ENCODE results near the gene IQCC.

The IQCC gene

DNA sequence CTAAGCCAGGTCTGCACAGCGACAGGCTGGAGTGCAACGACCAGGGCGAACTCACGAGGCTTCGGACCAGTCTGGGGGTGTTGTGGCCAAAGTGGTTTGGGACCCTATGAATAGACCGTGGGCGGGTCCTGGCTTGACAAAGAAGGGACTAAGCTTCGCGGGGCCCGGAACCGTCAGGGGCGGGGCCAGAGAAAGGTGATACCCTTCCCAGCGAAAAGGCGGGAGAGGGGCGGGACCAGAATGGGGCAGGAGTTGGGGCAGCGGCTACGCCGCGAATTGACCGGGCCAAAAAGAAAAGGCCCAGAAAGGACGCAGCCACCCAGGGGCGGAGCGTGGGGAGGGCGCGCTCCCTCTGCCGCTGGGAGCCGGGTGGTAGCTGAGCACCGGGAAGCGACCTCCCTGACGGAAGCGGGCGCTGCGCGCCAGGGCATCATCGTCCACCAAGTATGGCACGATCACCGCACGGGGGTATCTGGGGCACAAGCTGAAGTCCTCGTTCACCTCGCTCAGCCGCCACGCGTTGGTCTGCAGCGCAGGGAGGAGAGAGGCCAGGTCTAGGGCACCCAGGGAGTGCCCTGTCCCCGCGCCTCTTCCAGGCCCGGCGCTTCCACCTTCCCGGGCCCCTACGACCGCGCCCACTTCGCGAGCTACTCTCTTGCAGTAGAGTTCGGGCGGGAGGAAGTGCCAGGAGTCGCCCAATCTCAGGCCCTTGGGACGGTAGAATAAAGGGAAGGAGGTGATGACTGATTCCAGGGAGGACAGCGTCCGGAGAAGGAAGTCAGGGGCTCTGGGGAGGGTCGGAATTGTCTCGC is 34.9 kb downstream of the IQCC start:
- no peaks in the 10 kb centered on the region for H3K9me3 ChIP-seq (ENCODE audit: control insufficient read depth in 1 of 2, low read length in 2 of 2)
- H3K4me3 ChIP-seq (ENCODE audit: low read depth in 1 of 2, low read length in 2 of 2), result peak overlapping the region; percentile 71 to 86
- no peaks in the 10 kb centered on the region for H3K27me3 ChIP-seq (ENCODE audit: control insufficient read depth in 1 of 2, insufficient read depth in 2 of 2, low read length in 2 of 2)
- peaks cover 0 to 24% of the 10 kb centered on the region in 2 donors for H3K4me1 ChIP-seq (ENCODE audit: control insufficient read depth in 1 of 2, insufficient read depth in 2 of 2, low read length in 2 of 2)
- peak overlapping the region; percentile 59 to 64 for H3K9ac ChIP-seq (ENCODE audit: low read depth in 1 of 2, low read length in 2 of 2)
- H3K36me3 ChIP-seq (ENCODE audit: control insufficient read depth in 1 of 2, insufficient read depth in 2 of 2, low read length in 2 of 2), result no peaks in the 10 kb centered on the region
- H3K27ac ChIP-seq (ENCODE audit: low read depth, low read length), result peak overlapping the region; percentile 36

DNA sequence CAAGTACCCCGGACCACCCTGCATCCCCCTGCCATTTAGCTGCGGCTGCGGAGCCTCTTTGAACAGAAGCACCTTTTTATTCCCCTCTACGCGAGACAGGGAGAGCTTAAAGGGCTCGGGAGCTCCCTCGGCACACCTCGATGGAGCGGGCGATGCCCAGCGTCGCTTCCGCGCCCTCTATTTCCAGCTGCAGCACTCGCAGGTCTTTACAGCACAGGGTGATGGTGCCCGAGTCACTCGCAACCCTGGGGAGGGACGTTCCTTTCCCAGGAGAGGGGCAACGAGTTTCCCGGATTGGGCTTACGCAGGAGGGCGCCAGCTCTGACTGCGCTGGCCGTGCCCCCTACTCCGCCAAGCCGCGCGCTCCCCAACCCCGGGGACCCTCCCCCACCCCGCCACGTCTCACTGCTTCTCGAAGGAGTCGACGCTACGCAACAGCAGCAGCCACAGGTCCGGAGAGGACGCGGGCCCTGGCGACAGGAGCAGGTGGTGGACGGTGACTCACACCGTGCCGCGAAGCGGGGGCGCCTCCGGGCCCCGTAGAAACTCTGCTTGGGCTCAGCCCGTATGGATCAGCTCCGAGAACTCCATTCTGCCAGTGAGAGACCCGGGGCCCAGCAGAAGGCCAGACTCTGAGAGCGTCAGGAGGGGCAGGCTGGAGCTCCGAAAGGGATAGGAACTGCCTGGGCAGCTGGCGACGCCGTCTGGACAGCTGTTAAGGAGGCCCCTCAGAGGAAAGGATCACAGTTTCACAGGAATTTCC is 35.7 kb downstream of the IQCC start:
- no peaks in the 10 kb centered on the region for H3K27me3 ChIP-seq (ENCODE audit: control insufficient read depth in 1 of 2, insufficient read depth in 2 of 2, low read length in 2 of 2)
- H3K4me3 ChIP-seq (ENCODE audit: low read depth in 1 of 2, low read length in 2 of 2), result peak overlapping the region; percentile 71 to 86
- H3K9ac ChIP-seq (ENCODE audit: low read depth in 1 of 2, low read length in 2 of 2), result peak overlapping the region; percentile 59 to 64
- peaks cover 0 to 24% of the 10 kb centered on the region in 2 donors for H3K4me1 ChIP-seq (ENCODE audit: control insufficient read depth in 1 of 2, insufficient read depth in 2 of 2, low read length in 2 of 2)
- H3K27ac ChIP-seq (ENCODE audit: low read depth, low read length), result peak overlapping the region; percentile 36
- H3K9me3 ChIP-seq (ENCODE audit: control insufficient read depth in 1 of 2, low read length in 2 of 2), result no peaks in the 10 kb centered on the region
- H3K36me3 ChIP-seq (ENCODE audit: control insufficient read depth in 1 of 2, insufficient read depth in 2 of 2, low read length in 2 of 2), result no peaks in the 10 kb centered on the region

DNA sequence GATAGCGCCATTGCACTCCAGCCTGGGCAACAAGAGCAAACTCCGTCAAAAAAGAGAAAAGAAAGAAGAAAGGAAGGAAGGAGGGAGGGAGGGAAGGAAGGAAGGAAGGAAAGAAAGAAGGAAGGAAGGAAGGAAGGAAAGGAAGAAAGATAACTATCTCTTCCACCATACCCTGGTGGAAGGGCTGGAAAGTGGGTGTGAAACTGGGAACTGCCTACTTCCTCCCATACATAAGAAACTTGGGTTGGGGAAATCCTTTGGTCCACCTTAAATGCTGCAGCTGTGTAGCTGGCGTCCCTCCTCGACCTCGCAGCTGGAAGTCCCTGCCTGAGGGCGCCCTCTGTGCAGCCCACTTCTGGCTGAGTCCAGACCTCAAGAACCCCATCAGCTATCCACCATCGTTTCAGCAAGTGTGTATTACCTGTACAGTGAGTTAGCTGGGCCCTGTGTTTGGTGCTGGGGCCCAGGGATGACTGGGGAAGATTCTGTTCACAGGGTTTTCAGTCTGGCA is 36.9 kb downstream of the IQCC start:
- Histone ChIP-seq H3K36me3 (ENCODE audit: control insufficient read depth in 1 of 2, insufficient read depth in 2 of 2, low read length in 2 of 2) (no peaks in the 10 kb centered on the region), H3K9ac (ENCODE audit: low read depth in 1 of 2, low read length in 2 of 2) (no peak overlapping the region), H3K4me3 (ENCODE audit: low read depth in 1 of 2, low read length in 2 of 2) (no peak overlapping the region), H3K27ac (ENCODE audit: low read depth, low read length) (no peak overlapping the region), H3K9me3 (ENCODE audit: control insufficient read depth in 1 of 2, low read length in 2 of 2) (no peaks in the 10 kb centered on the region), H3K27me3 (ENCODE audit: control insufficient read depth in 1 of 2, insufficient read depth in 2 of 2, low read length in 2 of 2) (no peaks in the 10 kb centered on the region), H3K4me1 (ENCODE audit: control insufficient read depth in 1 of 2, insufficient read depth in 2 of 2, low read length in 2 of 2) (peaks cover 0 to 29% of the 10 kb centered on the region in 2 donors)

DNA sequence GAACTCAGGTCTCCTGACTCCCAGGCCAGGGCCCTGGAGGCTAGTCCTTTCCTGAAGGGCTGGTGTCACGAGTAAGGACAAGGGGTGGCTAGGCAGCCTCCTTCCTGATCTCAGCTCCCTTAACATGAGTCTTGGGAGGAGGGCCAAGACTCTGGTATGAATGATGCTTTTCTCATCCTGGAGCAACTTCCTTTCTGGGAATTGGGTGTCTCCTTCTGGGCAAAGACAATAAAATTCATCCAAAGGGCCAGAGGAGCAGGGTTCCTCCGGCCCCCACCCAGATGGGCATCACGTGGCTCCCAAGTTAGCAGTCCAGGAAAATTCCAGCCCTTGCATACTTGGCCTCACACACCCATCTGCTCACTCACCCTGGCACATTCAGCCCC is 41.4 kb downstream of the IQCC start, which contains the start of gene FAM167B:
FAM167B (plus strand) TSS at position 335 of the 386 bp plus-strand sequence. CDS start 200 bp downstream, outside the sequence.
- peaks cover 11 to 32% of the 10 kb centered on the region in 2 donors for H3K4me1 ChIP-seq (ENCODE audit: control insufficient read depth in 1 of 2, insufficient read depth in 2 of 2, low read length in 2 of 2)
- H3K27ac ChIP-seq (ENCODE audit: low read depth, low read length), result peak within 1 kb of the TSS; percentile 17
- H3K4me3 ChIP-seq (ENCODE audit: low read depth in 1 of 2, low read length in 2 of 2), result no peak within 1 kb of the TSS
- H3K36me3 ChIP-seq (ENCODE audit: control insufficient read depth in 1 of 2, insufficient read depth in 2 of 2, low read length in 2 of 2), result no peaks in the 10 kb centered on the region
- H3K9me3 ChIP-seq (ENCODE audit: control insufficient read depth in 1 of 2, low read length in 2 of 2), result no peaks in the 10 kb centered on the region
- H3K9ac ChIP-seq (ENCODE audit: low read depth in 1 of 2, low read length in 2 of 2), result no peak within 1 kb of the TSS
- H3K27me3 ChIP-seq (ENCODE audit: control insufficient read depth in 1 of 2, insufficient read depth in 2 of 2, low read length in 2 of 2), result no peaks in the 10 kb centered on the region

DNA sequence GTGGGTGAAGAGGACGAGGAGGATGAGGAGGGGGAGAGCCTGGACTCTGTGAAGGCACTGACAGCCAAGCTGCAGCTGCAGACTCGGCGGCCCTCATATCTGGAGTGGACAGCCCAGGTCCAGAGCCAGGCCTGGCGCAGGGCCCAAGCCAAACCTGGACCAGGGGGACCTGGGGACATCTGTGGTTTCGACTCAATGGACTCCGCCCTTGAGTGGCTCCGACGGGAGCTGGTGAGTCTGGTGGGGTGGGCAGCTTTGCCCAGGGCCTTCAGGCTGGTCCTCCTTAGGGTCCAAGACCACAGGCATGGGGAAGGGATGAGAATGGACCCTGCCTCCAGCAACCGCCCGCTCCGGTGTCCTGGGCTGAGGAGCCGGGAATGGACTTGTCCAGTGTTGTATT is 42.0 kb downstream of the IQCC start:
- H3K4me3 ChIP-seq (ENCODE audit: low read depth in 1 of 2, low read length in 2 of 2), result no peak overlapping the region
- H3K27ac ChIP-seq (ENCODE audit: low read depth, low read length), result peak overlapping the region; percentile 17
- no peaks in the 10 kb centered on the region for H3K27me3 ChIP-seq (ENCODE audit: control insufficient read depth in 1 of 2, insufficient read depth in 2 of 2, low read length in 2 of 2)
- H3K9me3 ChIP-seq (ENCODE audit: control insufficient read depth in 1 of 2, low read length in 2 of 2), result no peaks in the 10 kb centered on the region
- H3K36me3 ChIP-seq (ENCODE audit: control insufficient read depth in 1 of 2, insufficient read depth in 2 of 2, low read length in 2 of 2), result no peaks in the 10 kb centered on the region
- no peak overlapping the region for H3K9ac ChIP-seq (ENCODE audit: low read depth in 1 of 2, low read length in 2 of 2)
- H3K4me1 ChIP-seq (ENCODE audit: control insufficient read depth in 1 of 2, insufficient read depth in 2 of 2, low read length in 2 of 2), result peaks cover 11 to 35% of the 10 kb centered on the region in 2 donors

DNA sequence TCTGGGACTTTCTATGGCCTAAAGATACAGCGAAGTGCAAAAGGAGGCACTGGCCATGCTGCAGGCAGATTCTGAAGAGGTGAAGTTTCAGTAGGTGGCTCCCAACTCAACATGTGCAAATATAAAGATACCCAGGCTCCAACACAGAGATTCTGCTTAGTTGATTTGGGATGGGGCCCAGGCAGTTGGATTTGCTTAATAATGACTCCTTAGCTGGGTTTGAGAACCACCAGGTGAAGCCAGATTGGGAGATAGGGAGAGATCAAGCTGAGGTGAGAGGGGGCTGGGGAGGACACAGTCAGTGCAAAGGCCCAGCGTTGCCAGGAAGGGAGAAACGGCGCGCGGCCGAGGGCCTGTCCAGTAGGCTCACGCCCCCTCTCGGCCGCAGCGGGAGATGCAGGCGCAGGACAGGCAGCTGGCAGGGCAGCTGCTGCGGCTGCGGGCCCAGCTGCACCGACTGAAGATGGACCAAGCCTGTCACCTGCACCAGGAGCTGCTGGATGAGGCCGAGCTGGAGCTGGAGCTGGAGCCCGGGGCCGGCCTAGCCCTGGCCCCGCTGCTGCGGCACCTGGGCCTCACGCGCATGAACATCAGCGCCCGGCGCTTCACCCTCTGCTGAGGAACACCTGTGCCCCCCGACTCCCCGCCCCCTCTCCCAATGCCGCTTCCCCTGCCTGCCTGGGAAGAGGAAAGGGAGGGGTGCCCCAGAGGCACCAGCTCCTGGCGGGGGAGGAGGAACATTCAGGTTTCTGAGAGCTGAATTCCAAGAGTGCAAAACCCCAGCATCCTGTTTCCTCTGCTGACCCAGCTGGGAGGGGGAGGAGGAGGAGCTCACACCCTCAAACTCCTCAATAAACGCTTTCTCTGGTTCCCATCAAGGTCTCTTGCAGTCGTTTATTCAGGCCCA is 42.8 kb downstream of the IQCC start:
- Histone ChIP-seq H3K9ac (ENCODE audit: low read depth in 1 of 2, low read length in 2 of 2) (peak overlapping the region in 1 of 2 donors; percentile 18), H3K27me3 (ENCODE audit: control insufficient read depth in 1 of 2, insufficient read depth in 2 of 2, low read length in 2 of 2) (no peaks in the 10 kb centered on the region), H3K4me3 (ENCODE audit: low read depth in 1 of 2, low read length in 2 of 2) (peak overlapping the region in 1 of 2 donors; percentile 47), H3K9me3 (ENCODE audit: control insufficient read depth in 1 of 2, low read length in 2 of 2) (no peaks in the 10 kb centered on the region), H3K36me3 (ENCODE audit: control insufficient read depth in 1 of 2, insufficient read depth in 2 of 2, low read length in 2 of 2) (no peaks in the 10 kb centered on the region), H3K4me1 (ENCODE audit: control insufficient read depth in 1 of 2, insufficient read depth in 2 of 2, low read length in 2 of 2) (peaks cover 11 to 35% of the 10 kb centered on the region in 2 donors), H3K27ac (ENCODE audit: low read depth, low read length) (no peak overlapping the region)

DNA sequence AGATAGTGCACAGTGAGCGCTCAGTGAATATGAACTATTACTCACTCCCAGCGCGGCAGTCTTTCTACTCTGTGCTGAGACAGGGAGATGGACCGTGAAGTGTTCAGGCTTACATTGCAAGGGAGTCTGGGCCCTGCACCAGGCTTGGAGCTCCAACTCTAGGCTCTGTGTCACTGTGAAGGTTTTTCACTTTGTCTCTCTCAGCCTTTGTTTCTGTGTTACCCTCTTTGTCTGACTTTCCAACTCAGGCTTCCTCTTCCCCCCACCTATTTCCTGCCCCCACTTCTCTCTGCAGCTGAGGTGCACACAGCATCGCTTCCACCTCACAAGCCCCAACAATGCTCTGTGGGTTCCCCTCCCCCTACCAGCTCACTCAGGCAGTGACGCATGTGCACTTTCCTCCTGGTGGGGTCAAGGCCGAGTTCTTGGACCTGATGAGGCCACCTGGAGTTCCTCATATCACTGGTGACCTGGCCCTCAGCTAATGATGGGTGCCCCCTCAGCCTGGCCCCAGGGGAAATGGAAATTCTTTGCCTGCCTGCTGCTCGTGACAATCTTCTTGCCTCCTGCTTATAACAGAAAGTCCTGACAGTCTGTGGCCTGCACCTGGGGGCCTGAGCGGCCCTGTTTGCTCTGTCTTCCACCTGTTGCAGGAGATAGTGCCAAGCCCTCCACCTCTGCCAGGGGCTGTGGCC is 44.5 kb downstream of the IQCC start:
- no peaks in the 10 kb centered on the region for H3K27me3 ChIP-seq (ENCODE audit: control insufficient read depth in 1 of 2, insufficient read depth in 2 of 2, low read length in 2 of 2)
- H3K9ac ChIP-seq (ENCODE audit: low read depth in 1 of 2, low read length in 2 of 2), result peak overlapping the region in 1 of 2 donors; percentile 8
- H3K27ac ChIP-seq (ENCODE audit: low read depth, low read length), result peak overlapping the region; percentile 87
- no peaks in the 10 kb centered on the region for H3K9me3 ChIP-seq (ENCODE audit: control insufficient read depth in 1 of 2, low read length in 2 of 2)
- peak overlapping the region in 1 of 2 donors; percentile 44 for H3K4me3 ChIP-seq (ENCODE audit: low read depth in 1 of 2, low read length in 2 of 2)
- H3K4me1 ChIP-seq (ENCODE audit: control insufficient read depth in 1 of 2, insufficient read depth in 2 of 2, low read length in 2 of 2), result peaks cover 11 to 35% of the 10 kb centered on the region in 2 donors
- no peaks in the 10 kb centered on the region for H3K36me3 ChIP-seq (ENCODE audit: control insufficient read depth in 1 of 2, insufficient read depth in 2 of 2, low read length in 2 of 2)

DNA sequence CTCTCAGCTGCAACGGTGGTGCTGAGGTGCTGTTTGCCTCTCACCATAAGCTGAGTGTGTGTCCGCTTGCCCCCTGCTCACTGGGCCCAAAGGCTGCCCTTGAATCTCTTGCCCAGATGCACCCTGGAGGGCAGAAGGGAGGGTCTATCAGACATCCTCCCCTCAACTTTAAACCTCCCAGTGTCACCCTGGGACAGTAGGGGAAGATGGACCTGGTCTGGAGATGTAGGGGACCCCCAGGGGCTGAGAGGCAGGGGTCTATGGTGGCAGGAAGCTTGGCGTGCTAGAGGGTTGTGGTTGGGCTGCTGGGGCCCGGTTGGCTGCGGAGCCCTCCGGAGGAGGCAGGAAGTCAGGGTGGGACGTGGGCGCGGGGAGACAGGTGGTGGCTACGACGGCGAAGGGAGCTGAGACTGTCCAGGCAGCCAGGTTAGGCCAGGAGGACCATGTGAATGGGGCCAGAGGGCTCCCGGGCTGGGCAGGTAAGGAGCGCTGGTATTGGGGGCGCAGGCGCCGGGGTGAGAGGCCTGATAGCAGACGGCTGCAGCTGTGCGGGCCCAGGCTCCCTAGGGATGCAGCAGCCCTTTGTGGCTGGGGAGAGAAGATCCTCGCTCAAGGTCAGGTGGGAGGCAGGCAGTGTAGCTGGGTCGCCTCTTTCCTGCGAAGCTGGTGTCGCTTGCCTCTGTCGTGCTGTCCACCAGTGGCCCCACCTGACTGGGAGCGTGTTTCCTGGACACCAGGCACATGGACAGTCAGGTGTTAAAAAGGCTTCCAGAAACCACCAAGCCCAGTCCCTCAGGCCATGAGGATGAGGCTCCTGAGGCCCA is 45.6 kb downstream of the IQCC start, which contains the start of gene LCK:
LCK (plus strand) TSS at position 373 of the 824 bp plus-strand sequence. CDS start 23,065 bp downstream, outside the sequence.
- no peaks in the 10 kb centered on the region for H3K9me3 ChIP-seq (ENCODE audit: control insufficient read depth in 1 of 2, low read length in 2 of 2)
- peaks cover 11 to 35% of the 10 kb centered on the region in 2 donors for H3K4me1 ChIP-seq (ENCODE audit: control insufficient read depth in 1 of 2, insufficient read depth in 2 of 2, low read length in 2 of 2)
- peak within 1 kb of the TSS; percentile 87 for H3K27ac ChIP-seq (ENCODE audit: low read depth, low read length)
- H3K27me3 ChIP-seq (ENCODE audit: control insufficient read depth in 1 of 2, insufficient read depth in 2 of 2, low read length in 2 of 2), result no peaks in the 10 kb centered on the region
- peak within 1 kb of the TSS; percentile 44 to 60 for H3K4me3 ChIP-seq (ENCODE audit: low read depth in 1 of 2, low read length in 2 of 2)
- H3K9ac ChIP-seq (ENCODE audit: low read depth in 1 of 2, low read length in 2 of 2), result peak within 1 kb of the TSS; percentile 39 to 46
- H3K36me3 ChIP-seq (ENCODE audit: control insufficient read depth in 1 of 2, insufficient read depth in 2 of 2, low read length in 2 of 2), result no peaks in the 10 kb centered on the region

Measured in duodenal mucosa (tissue), 2 donors.